ENCODE measurements around the gene TTC23. TPM values are rescaled to one million over a fixed set of nuclear protein-coding genes. Genes with fewer than 3 reads are reported as not detected.
"Not testable (repeated sequence)": the region's sequence is repeated elsewhere in the genome, so short reads cannot be mapped to it uniquely, and the experiment has no call there.

Gene TTC23
- total RNA-seq, 1 donor from 2014 or later = 10.0 TPM

DNA sequence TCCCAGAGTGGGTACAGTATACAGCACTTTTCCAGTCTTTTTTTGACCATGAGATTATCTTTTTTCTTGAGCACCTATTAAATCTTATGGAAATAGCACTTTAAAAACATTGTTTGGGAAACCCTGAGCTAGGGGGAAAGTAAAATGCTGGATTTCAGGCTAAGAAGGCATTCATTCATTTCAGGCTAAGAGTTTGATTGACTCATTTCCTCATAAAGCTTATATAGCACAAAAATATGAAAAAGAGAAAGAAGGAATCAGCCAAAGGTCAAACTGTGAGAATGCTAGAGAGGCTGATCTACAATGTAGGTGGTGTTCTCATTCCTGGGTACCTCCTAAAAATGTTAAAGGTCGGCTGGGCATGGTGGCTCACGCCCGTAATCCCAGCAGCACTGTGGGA lies 10.5 kb downstream of the TTC23 start:
- FAIRE-seq = no peak
- no peak for DNase-seq (ENCODE audit: low read depth)
- Histone ChIP-seq H3K36me3 (ENCODE audit: control insufficient read depth, insufficient read depth, low read length) (peaks cover 4% of the 10 kb centered on the region), H3K4me3 (ENCODE audit: low read depth, low read length) (no peak overlapping the region), H3K27me3 (ENCODE audit: control insufficient read depth, insufficient read depth, low read length) (no peaks in the 10 kb centered on the region)
- TF ChIP-seq, protein P1, sequence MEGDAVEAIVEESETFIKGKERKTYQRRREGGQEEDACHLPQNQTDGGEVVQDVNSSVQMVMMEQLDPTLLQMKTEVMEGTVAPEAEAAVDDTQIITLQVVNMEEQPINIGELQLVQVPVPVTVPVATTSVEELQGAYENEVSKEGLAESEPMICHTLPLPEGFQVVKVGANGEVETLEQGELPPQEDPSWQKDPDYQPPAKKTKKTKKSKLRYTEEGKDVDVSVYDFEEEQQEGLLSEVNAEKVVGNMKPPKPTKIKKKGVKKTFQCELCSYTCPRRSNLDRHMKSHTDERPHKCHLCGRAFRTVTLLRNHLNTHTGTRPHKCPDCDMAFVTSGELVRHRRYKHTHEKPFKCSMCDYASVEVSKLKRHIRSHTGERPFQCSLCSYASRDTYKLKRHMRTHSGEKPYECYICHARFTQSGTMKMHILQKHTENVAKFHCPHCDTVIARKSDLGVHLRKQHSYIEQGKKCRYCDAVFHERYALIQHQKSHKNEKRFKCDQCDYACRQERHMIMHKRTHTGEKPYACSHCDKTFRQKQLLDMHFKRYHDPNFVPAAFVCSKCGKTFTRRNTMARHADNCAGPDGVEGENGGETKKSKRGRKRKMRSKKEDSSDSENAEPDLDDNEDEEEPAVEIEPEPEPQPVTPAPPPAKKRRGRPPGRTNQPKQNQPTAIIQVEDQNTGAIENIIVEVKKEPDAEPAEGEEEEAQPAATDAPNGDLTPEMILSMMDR (IDR thresholded peaks at IDR 0.05; ENCODE audit: insufficient read depth, low read length, severe bottlenecking) = no peak

DNA sequence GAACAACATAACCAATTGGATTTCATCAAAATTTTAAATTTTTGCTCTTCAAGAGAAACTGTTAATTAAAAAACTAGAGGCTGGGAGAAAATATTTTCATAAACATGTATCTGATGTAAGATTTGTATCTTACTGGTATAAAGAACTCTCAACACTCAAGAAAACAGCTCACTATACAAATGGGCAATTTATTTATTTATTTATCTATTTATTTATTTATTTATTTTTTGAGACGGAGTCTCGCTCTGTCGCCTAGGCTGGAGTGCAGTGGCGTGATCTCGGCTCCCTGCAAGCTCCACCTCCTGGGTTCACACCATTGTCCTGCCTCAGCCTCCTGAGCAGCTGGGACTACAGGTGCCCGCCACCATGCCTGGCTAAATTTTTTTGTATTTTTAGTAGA lies 15.2 kb downstream of the TTC23 start:
- H3K36me3 ChIP-seq (ENCODE audit: control insufficient read depth, insufficient read depth, low read length); DNase-seq (ENCODE audit: low read depth); H3K4me3 ChIP-seq (ENCODE audit: low read depth, low read length); FAIRE-seq; H3K27me3 ChIP-seq (ENCODE audit: control insufficient read depth, insufficient read depth, low read length): not testable (repeated sequence)

DNA sequence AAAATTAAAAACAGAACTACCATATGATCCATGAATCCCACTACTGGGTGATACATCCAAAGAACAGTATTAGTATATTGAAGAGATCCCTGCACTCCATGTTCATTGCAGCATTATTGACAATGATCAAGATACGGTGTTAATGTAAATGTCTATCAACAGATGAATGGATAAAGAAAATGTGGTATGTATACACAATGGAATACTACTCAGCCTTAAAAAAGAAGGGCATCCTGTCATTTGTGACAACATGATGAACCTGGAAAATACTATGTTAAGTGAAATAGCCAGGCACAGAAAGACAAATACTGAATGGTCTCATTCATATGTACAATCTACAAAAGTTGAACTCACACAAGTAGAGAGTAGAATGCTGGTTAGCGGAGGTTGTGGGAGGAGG lies 16.6 kb downstream of the TTC23 start:
- TF ChIP-seq, protein P1 (IDR thresholded peaks at IDR 0.05; ENCODE audit: insufficient read depth, low read length, severe bottlenecking) = no peak
- H3K4me3 ChIP-seq (ENCODE audit: low read depth, low read length) = no peak overlapping the region
- H3K27me3 ChIP-seq (ENCODE audit: control insufficient read depth, insufficient read depth, low read length) = no peaks in the 10 kb centered on the region
- H3K36me3 ChIP-seq (ENCODE audit: control insufficient read depth, insufficient read depth, low read length) = peaks cover 1% of the 10 kb centered on the region
- no peak for DNase-seq (ENCODE audit: low read depth)
- no peak for FAIRE-seq

DNA sequence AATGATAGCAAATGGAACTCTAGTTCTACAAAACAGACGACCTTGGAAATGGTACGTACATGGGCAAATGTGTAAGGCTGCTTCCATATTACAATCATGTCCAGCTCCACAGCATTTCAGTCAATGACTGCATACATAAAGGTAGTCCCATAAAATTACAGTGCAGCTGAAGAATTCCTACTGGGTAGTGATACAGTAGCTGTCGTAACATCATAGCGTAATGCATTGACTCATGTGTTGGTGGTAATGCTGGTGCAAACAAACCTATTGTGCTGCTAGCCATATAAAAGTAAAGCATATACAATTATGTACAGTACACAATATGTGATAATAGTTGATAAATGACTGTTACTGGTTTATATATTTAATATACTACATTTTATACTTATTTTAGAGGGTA lies 18.5 kb downstream of the TTC23 start:
- Histone ChIP-seq H3K27me3 (ENCODE audit: control insufficient read depth, insufficient read depth, low read length) (no peaks in the 10 kb centered on the region), H3K36me3 (ENCODE audit: control insufficient read depth, insufficient read depth, low read length) (peaks cover 2% of the 10 kb centered on the region), H3K4me3 (ENCODE audit: low read depth, low read length) (no peak overlapping the region)
- DNase-seq (ENCODE audit: low read depth) (peak; percentile 29), FAIRE-seq (no peak)
- TF ChIP-seq, protein P1 (IDR thresholded peaks at IDR 0.05; ENCODE audit: insufficient read depth, low read length, severe bottlenecking) = no peak

DNA sequence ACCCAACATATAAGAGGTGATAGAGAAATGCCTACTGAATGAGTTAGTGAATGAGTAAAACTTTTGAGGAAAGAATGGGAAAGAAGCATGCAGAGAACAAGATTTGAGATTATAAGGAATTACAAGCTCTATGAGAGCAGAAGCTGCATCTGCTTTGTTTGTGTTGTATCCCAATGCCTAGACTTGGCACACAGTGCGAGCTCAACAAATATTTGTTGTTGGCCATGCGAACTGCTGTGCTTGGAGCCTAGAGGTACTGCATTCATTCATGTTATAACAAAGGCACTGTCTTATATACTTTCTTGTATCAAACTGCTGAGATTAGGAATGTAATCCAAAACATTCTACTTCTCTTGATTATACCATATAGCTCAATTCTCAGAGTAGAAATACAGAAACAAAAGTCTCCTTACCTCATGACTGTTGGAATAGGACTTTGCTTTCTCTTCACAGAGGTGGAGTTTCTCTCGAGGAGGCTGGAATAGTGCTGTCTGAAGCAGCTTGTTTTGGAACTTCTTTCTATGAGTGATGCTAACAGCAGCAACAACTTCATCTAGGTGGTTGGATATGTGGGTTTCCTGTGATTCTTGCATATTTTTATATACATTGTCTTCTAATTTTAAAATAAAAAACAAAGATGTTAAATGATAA lies 21.1 kb downstream of the TTC23 start:
- FAIRE-seq = no peak
- TF ChIP-seq, protein P1 (IDR thresholded peaks at IDR 0.05; ENCODE audit: insufficient read depth, low read length, severe bottlenecking) = no peak
- Histone ChIP-seq H3K27me3 (ENCODE audit: control insufficient read depth, insufficient read depth, low read length) (no peaks in the 10 kb centered on the region), H3K4me3 (ENCODE audit: low read depth, low read length) (no peak overlapping the region), H3K36me3 (ENCODE audit: control insufficient read depth, insufficient read depth, low read length) (peaks cover 8% of the 10 kb centered on the region)
- DNase-seq (ENCODE audit: low read depth) = no peak

DNA sequence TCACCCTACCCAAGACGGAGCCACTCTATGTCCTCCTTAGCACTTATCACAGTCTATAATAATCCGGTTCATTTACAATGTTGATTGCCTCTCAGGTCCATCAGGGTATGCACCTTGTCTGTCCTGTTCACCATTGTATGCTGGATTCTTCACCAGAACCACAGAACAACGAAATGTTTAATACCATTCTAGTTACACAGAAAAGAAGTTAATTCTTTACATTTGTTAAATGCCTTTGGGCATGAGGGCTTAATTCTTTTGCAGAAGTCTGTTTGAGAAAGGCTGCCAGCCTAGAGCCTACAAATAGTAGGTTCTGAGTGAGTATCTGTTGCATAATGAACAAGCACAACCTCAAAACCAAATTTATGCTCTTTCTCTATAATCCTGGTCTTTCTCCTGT lies 22.6 kb downstream of the TTC23 start:
- H3K27me3 ChIP-seq (ENCODE audit: control insufficient read depth, insufficient read depth, low read length) = no peaks in the 10 kb centered on the region
- H3K36me3 ChIP-seq (ENCODE audit: control insufficient read depth, insufficient read depth, low read length) = peaks cover 8% of the 10 kb centered on the region
- TF ChIP-seq, protein P1 (IDR thresholded peaks at IDR 0.05; ENCODE audit: insufficient read depth, low read length, severe bottlenecking) = no peak
- DNase-seq (ENCODE audit: low read depth) = no peak
- FAIRE-seq = no peak
- H3K4me3 ChIP-seq (ENCODE audit: low read depth, low read length) = no peak overlapping the region
